ENCODE measurements around the gene PGAM1.
A peak's percentile ranks its signal among the peaks of the same experiment; 100 is the strongest.
"Not testable (repeated sequence)": the region's sequence is repeated elsewhere in the genome, so short reads cannot be mapped to it uniquely, and the experiment has no call there.

The PGAM1 gene

DNA sequence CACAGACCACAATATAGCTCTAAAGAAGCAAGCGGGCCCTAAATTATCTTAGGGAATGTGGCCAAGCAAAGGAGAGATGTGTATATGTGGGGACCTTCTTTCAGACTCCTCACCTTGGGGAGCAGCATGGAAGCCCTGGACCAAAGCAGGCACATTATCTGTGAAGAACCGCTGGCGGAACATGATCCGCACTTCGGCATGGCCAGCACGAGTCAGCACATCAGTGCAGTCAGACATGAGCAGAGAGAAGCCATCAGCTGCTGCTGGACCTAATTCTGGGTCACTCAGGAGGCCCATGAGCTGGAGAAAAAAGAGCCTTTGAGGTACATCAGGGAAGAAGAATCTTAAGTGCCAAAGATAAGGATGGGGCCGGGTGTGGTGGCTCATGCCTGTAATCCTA, 33.9 kb downstream of the PGAM1 start:
- DNase-seq: no peak

- no peak for DNase-seq
Measured at GRCh38 chr10:97462309-97462708, 36.3 kb downstream of the PGAM1 start.

GRCh38 chr10:97463363-97464132, 37.6 kb downstream of the PGAM1 start:
- DNase-seq: peak; percentile 18 to 47

GRCh38 chr10:97464226-97464625, 38.2 kb downstream of the PGAM1 start:
- DNase-seq: no peak

DNA sequence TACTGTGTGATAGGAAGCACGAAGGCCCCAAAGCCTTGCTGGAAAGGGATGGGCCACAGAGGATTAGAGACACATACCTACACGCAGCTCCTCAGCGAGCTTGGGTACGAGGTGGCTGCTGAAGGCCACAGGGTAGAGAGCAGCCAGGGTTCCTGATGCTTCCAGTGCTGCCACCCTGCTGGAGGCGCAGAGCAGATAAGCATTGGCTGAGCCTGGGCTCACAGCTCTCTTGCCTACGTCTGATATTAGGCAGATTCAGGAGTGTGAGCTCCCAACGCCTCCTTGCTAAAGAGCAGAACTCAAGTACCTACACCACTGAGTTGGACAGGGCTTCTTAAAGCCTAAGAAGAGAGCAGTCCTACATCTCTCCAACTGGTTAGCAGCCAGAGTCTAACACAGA, 40.0 kb downstream of the PGAM1 start:
- DNase-seq: no peak

- DNase-seq: no peak
Measured at GRCh38 chr10:97466755-97467154, 40.8 kb downstream of the PGAM1 start.

DNA sequence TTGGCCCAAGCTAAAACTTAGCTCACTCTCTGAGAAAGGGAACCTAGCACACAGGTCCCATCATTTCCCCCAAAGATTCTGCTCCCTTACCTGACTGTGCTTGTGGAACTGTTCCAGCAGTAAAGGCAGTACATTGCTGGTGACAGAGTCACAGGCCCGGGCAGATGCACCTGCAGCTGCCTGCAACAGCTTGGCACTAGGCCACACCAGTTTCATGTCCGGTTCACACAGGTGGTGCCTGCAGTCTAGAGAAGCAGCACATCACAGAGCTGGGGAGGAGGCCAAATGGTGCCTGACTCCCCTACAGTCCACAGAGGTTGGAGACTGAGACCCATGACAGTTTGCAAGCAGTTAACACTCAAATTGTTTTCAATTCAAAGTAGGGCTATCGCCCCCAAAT, 42.2 kb downstream of the PGAM1 start:
- no peak for DNase-seq

DNA sequence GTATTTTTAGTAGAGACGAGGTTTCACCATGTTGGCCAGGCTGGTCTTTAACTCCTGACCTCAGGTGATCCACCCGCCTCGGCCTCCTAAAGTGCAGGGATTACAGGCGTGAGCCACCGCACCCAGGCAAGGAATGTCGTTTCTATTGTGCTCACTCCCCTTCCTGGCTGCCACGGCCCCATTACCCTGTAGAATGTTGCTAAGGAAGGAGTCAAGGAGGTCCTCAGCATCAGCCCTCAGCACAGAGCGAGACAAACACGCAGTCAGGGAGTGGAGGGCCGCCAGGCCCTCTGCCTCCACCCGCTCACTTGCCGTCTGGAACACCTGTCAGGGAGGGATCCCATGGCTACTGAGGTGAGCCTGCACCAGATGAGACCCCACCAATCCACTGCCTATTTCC, 42.8 kb downstream of the PGAM1 start:
- not testable (repeated sequence) for DNase-seq

- no peak for DNase-seq
Measured at GRCh38 chr10:97474918-97475317, 48.9 kb downstream of the PGAM1 start.

DNA sequence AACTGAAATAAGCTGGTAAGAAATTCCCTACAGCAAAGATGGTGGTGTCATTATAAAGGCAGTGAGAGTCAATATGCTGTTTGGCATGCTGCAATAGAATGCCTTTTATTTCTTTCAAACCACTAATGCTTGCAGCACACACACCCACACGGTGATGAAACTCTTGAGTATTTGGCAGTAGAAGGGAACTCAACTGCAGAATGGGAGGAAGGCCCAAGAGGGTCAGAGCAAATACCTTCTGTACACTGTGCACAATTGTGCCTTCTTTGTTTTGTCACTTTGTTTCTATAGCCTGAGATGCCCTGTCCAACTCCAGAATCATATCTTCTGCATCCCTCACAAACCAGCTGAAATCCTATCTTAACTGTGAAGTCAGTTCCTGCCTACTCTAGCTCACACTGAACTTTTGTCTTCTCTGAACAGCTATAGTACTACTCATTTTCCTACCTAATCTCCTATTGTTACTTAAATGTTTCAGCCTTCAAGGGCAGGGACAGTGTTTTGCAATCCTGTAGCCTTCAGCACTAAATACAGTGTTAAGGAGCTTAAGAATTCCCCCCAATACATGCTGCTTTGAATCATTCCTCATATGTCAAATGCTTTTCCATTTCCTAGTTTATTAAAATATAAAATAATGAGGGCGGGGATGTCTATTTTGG, 50.1 kb downstream of the PGAM1 start:
- DNase-seq: no peak

GRCh38 chr10:97479410-97479809, 53.4 kb downstream of the PGAM1 start:
- not testable (repeated sequence) for DNase-seq

DNA sequence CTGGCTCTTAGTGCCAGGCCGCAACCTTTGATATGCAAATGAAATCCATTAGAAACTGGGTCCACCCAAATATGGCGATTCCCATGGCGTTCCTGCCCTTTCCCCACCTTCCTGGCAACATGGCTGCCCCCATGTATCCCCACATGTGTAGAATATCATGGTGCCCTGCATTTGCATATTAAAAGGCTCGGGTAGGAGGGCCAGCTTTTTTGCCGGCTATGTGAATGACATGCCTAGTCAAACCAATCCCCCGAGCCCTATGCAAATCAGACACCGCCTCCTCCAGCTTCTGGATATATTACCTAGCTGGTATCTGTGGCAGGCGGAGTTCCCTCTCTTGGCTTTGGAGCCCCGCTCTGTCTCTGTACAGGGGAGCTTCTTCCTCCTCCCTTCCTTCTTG, 53.9 kb downstream of the PGAM1 start:
- DNase-seq: no peak

DNA sequence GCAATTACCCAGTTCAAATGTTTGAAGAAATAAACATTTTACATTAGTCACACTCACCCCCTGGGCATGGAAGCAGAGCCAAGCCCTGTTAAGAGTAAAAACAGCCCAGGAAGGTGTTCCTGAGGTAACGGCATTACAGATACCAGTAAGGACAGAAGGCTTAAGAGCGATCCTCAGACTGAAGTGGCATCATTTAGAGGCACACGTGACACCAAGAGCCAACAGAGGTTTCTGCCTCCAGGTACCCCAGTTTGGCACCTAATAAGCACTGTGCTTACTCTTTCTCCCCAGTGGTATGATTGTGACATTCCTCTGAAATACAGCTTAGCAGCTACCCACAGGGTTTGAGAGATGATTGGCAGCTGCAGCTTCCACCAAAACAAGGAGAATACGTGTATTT, 55.1 kb downstream of the PGAM1 start:
- no peak for DNase-seq

GRCh38 chr10:97482381-97482780, 56.4 kb downstream of the PGAM1 start:
- no peak for DNase-seq

Data from activated CD4-positive, alpha-beta T cell treated with anti-CD3 and anti-CD28 coated beads for 4 hours (primary cell).